Common myeloid progenitor, CD34-positive (primary cell): ENCODE data around the gene FAU.
A peak's percentile ranks its signal among the peaks of the same experiment; 100 is the strongest.

ENCODE experiments used
- CTCF ChIA-PET: fragments of 350-600 bp; sonication (Branson Sonifier 250); formaldehyde crosslinking; loops from one replicate; lab custom pipeline; 2021; ENCODE audit warnings: antibody characterized with exemption; lab: Charles Lee
- POLR2A ChIA-PET: fragments of 350-600 bp; sonication (Branson Sonifier 250); formaldehyde crosslinking; loops from one replicate; lab custom pipeline; 2021; ENCODE audit warnings: antibody characterized with exemption; lab: Charles Lee
- DNase-seq, 3 donors: peaks; one replicate each; pipeline versions ENCODE4 v3.0.0 to v3.0.0-alpha.2; 2013
- H3K27ac ChIP-seq, 2 experiments: 1 replicate in 1 of 2; 2 replicates in 1 of 2; pipeline ENCODE4 v1.7.0; 2013; ENCODE audit warnings: inconsistent platforms in 2 of 2, low read length in 2 of 2, mild to moderate bottlenecking in 2 of 2, low read depth in 1 of 2, moderate library complexity in 1 of 2; ENCODE audit not compliant: severe bottlenecking in 2 of 2, insufficient read depth in 1 of 2, poor library complexity in 1 of 2
- H3K27me3 ChIP-seq, 5 experiments: replicated peaks in 2 of 5; 1 replicate in 3 of 5; 2 replicates in 2 of 5; pipeline versions ENCODE4 v1.6.1 to v1.7.0; 2013; ENCODE audit warnings: low read length in 4 of 5, mild to moderate bottlenecking in 2 of 5, moderate library complexity in 2 of 5, inconsistent platforms in 1 of 5; ENCODE audit not compliant: insufficient read depth in 5 of 5, control insufficient read depth in 4 of 5
- H3K36me3 ChIP-seq, 4 experiments: 1 replicate in 2 of 4; 2 replicates in 2 of 4; pipeline versions ENCODE4 v1.6.1 to v1.7.0; 2013; ENCODE audit warnings: low read length in 3 of 4, control low read depth in 1 of 4, mild to moderate bottlenecking in 1 of 4; ENCODE audit not compliant: control insufficient read depth in 4 of 4, insufficient read depth in 4 of 4
- H3K4me1 ChIP-seq, 4 experiments: 1 replicate in 3 of 4; 2 replicates in 1 of 4; pipeline versions ENCODE4 v1.6.1 to v1.7.1; 2013; ENCODE audit warnings: low read length in 3 of 4, mild to moderate bottlenecking in 3 of 4, control low read depth in 1 of 4, inconsistent platforms in 1 of 4, moderate library complexity in 1 of 4; ENCODE audit not compliant: control insufficient read depth in 4 of 4, insufficient read depth in 4 of 4; ENCODE audit errors: control extremely low read depth in 1 of 4
- H3K4me3 ChIP-seq, 7 experiments: 1 replicate in 4 of 7; 2 replicates in 3 of 7; pipeline versions ENCODE4 v1.5.1 to v1.7.0; 2013; ENCODE audit warnings: mild to moderate bottlenecking in 7 of 7, low read length in 6 of 7, moderate library complexity in 6 of 7, inconsistent platforms in 2 of 7, low read depth in 2 of 7, control low read depth in 1 of 7; ENCODE audit not compliant: insufficient read depth in 4 of 7, control insufficient read depth in 1 of 7; ENCODE audit errors: extremely low read depth in 1 of 7
- H3K9me3 ChIP-seq, 5 experiments: 1 replicate in 4 of 5; 2 replicates in 1 of 5; pipeline versions ENCODE4 v1.6.1 to v1.7.1; 2013; ENCODE audit warnings: low read length in 4 of 5, mild to moderate bottlenecking in 2 of 5, inconsistent platforms in 1 of 5, low read depth in 1 of 5, moderate library complexity in 1 of 5; ENCODE audit not compliant: control insufficient read depth in 4 of 5, insufficient read depth in 2 of 5; ENCODE audit errors: control extremely low read depth in 1 of 5
- WGBS: methylation state at CpG from one replicate; pipeline ENCODE4 v1.1.5; 2013; ENCODE audit not compliant: insufficient coverage; 5-methylcytosine and 5-hydroxymethylcytosine counted together

Gene FAU

DNA sequence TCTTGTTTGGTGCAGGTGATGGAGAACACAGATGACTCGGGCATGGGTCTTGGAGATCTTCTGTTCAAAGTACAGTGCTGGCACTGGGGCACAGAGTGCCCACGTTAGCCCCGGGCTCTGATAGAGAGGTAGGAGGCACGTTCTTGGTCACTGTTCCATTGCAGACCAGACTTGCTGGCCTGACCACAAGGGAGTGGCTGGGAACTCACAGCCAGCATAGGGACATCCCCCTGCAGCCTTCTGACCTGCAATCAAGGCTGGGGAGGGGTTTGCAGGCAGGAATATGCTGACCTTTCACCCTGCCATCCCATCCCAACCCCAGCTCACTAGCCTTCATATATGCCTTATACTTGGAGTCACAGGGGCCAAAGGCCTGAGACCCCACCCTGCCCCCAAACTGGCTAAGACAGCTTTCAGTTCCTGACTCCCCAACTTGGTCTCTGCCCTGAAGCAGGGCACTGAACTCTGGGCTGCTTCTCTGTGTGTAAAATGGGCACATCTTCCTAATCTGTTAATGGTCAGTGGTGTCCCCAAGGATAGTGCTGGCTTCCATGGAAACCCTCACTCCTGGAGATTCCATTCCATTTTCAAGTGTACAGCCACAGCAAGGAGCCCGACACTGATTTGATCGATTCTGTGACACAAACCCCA, 4.8 kb upstream of the FAU start:
- no peak overlapping the region for H3K4me3 ChIP-seq
- DNase-seq, result no peak
- no peaks in the 10 kb centered on the region for H3K9me3 ChIP-seq
- 90% methylated on average over 2 of the region's 6 CpGs for WGBS
- H3K36me3 ChIP-seq, result peaks cover 8 to 73% (median 58%) of the 10 kb centered on the region in 4 experiments
- ChIA-PET CTCF (interaction anchor here (1.0 to 6.7 kb wide), 4 partner anchors 10 to 54 kb away, joined by 3 to 31 read pairs (median 3); partner anchors contain the start of genes CAPN1 and ZNHIT2), POLR2A (no interaction called here)
- peaks cover 2 to 11% (median 5%) of the 10 kb centered on the region in 4 experiments for H3K4me1 ChIP-seq
- peak overlapping the region in 1 of 2 experiments; percentile 43 for H3K27ac ChIP-seq
- H3K27me3 ChIP-seq, result no peaks in the 10 kb centered on the region

DNA sequence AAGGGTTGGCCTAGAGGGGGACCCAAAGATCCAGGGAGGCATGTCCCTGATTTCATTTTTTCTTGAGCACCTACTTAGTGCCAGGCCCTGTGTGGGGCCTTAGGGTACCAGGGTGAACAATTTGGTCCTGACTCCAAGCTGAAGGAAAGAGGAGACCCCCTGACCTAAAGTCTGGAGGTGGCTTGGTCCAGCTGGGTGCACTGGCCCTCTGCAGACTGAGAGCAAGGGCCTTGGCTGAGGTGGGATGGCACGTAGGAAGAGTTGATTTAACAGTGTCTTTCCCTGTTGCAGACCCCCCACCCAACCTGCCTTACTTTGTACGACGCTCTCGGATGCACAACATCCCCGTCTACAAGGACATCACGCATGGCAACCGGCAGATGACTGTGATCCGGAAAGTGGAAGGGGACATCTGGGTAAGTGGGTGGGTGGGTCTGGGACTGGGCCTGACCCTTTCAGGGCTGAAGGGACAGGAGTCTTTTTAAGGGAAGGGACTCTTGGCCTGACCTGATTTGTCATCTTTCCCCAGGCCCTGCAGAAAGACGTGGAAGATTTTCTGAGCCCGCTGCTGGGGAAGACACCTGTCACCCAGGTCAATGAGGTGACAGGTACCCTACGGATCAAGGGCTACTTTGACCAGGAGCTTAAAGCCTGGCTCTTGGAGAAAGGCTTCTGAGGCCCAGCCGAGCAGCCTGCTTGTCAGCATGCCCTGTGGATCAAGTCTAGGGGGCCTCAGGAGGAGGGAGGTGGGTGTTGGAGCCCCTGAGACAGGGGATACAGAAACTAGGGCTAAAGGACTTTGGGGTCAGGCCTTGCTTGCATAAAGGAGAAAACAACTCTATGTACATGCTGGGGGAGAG, 3.5 kb upstream of the FAU start:
- Histone ChIP-seq H3K4me3 (no peak overlapping the region), H3K9me3 (no peaks in the 10 kb centered on the region), H3K27me3 (no peaks in the 10 kb centered on the region), H3K36me3 (peaks cover 0 to 72% (median 49%) of the 10 kb centered on the region in 4 experiments), H3K4me1 (peaks cover 7 to 20% (median 14%) of the 10 kb centered on the region in 4 experiments), H3K27ac (no peak overlapping the region)
- ChIA-PET POLR2A (interaction anchor here (0.7 kb wide), 1 partner anchor 232 kb away, joined by 3 read pairs; no protein-coding TSS in a partner anchor), CTCF (interaction anchor here (1.1 to 6.7 kb wide), 3 partner anchors 9 to 56 kb away, joined by 3 to 31 read pairs (median 5); partner anchors contain the start of gene CAPN1)
- 100% methylated on average over 8 of the region's 12 CpGs for WGBS
- no peak for DNase-seq

DNA sequence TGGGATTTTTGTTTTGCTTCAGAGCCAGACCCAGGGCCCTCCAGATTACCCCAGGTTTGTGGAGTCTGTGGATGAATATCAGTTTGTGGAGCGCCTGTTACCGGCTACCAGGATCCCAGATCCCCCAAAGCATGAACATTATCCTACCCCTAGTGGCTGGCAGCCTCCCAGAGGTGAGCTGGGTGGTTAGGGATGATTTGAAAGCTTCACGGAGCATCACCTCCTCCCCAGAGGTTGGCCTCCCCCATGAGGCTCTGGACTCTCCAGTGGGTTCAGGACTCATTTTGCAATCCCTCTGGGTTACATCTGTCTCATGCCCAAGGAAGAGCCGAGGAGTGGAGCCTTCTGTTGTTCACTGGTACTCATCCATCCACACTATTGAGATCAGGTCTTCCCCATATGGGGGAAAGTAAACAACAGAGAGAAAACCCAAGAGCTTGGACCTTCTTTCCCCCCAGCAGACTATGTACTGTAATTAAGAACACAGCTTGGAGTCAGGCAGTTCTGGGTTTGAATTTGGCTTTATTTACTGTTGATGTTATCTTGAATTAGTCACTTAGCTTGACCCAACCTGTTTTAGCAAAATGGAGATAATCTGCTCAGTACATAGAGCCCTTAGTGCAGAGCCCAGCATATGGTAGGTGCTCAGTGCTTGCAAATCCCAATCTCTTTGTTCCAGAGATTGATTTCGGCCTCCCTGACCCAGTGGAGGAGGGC, 2.7 kb upstream of the FAU start:
- no peaks in the 10 kb centered on the region for H3K27me3 ChIP-seq
- CTCF ChIA-PET, result interaction anchor here (1.0 to 2.2 kb wide), 3 partner anchors 8 to 52 kb away, joined by 3 to 5 read pairs (median 3); partner anchors contain the start of gene SYVN1
- no peaks in the 10 kb centered on the region for H3K9me3 ChIP-seq
- WGBS, result 100% methylated on average over 2 of the region's 5 CpGs
- no peak for DNase-seq
- peak overlapping the region in 1 of 2 experiments; percentile 18 for H3K27ac ChIP-seq
- H3K4me3 ChIP-seq, result no peak overlapping the region
- peaks cover 7 to 20% (median 16%) of the 10 kb centered on the region in 4 experiments for H3K4me1 ChIP-seq
- POLR2A ChIA-PET, result interaction anchor here (0.7 kb wide), 1 partner anchor 233 kb away, joined by 3 read pairs; no protein-coding TSS in a partner anchor
- peaks cover 4 to 72% (median 50%) of the 10 kb centered on the region in 4 experiments for H3K36me3 ChIP-seq

DNA sequence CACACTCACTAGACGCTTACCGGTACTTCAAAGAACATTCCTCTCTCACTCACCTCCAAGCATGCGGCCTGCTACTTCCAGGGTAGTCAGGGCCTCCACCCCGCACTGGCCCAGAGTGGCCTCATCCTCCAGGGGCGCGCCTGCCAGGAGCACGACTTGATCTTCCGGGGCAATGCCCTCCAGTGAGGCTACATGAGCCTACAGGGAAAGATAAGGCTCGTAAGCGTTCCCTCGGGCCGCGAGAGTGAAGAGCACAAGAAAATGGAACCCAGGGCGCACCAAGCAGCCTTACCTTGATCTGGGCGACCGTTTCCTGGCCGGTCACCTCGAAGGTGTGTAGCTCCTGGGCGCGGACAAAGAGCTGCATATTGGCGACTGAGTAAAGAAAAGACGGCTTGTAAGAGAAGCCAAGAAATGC, 478 bp downstream of the FAU start:
- peak in 2 of 3 donors; percentile 39 to 56 for DNase-seq
- Histone ChIP-seq H3K9me3 (no peaks in the 10 kb centered on the region), H3K27me3 (no peaks in the 10 kb centered on the region), H3K36me3 (peaks cover 4 to 59% (median 32%) of the 10 kb centered on the region in 4 experiments), H3K27ac (peak overlapping the region; percentile 95 to 97), H3K4me3 (peak overlapping the region; percentile 89 to 99 (median 97)), H3K4me1 (peaks cover 7 to 30% (median 24%) of the 10 kb centered on the region in 4 experiments)
- 0% methylated on average over 18 of the region's 22 CpGs for WGBS
- ChIA-PET CTCF (interaction anchor here (0.9 to 4.8 kb wide), 8 partner anchors 9 to 109 kb away, joined by 3 to 35 read pairs (median 10); partner anchors contain the start of genes CAPN1, SYVN1 and TM7SF2), POLR2A (interaction anchor here (0.6 to 2.2 kb wide), 6 partner anchors 11 to 301 kb away, joined by 3 to 37 read pairs (median 5); partner anchors contain the start of genes CAPN1, NEAT1 and SYVN1)

DNA sequence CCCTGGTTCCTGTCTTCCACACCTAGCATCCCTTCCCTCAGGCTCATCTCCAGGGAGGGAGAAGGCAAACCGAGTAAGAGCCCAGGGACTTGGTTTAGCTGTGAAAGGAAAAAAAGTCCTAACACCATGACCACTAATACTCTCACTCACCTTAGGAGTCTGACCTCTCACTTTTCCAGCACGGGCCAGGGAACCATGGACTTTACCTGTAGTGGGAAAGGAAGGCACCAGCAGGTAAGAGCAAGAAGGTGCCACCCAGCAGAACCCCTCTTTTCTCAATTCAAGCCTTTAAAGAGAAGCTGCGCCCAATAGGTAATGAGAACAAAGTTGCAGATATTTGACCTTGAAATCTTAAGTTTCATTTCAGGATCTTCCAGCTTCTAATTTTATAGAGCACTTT, 1.1 kb downstream of the FAU start:
- Histone ChIP-seq H3K27ac (peak overlapping the region; percentile 95 to 97), H3K36me3 (peaks cover 4 to 60% (median 31%) of the 10 kb centered on the region in 4 experiments), H3K9me3 (no peaks in the 10 kb centered on the region), H3K27me3 (no peaks in the 10 kb centered on the region), H3K4me3 (peak overlapping the region in 6 of 7 experiments; percentile 95 to 99 (median 98)), H3K4me1 (peaks cover 7 to 37% (median 28%) of the 10 kb centered on the region in 4 experiments)
- ChIA-PET CTCF (interaction anchor here (0.9 to 4.8 kb wide), 8 partner anchors 8 to 109 kb away, joined by 3 to 35 read pairs (median 10); partner anchors contain the start of genes CAPN1 and TM7SF2), POLR2A (interaction anchor here (1.2 to 2.2 kb wide), 2 partner anchors 11 to 13 kb away, joined by 4 to 37 read pairs; partner anchors contain the start of gene SYVN1)
- 86% methylated on average over 1 of the region's 3 CpGs for WGBS
- DNase-seq, result no peak

DNA sequence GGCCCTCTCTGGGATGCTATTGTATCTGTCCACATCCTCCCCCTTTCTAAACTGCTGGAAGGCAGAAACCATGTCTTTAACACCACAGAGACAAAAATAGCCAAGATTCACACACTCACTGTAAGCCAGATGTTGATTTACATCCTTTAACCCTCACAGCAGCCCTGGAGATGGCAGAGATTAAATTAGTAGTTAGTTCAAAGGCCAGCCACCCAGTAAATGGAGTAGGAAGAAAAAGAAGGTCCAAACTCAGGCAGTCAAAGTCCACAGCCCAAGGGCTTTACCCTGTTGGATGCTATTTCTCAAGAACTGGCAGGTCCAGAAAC, 2.3 kb downstream of the FAU start:
- peaks cover 7 to 42% (median 29%) of the 10 kb centered on the region in 4 experiments for H3K4me1 ChIP-seq
- H3K27me3 ChIP-seq, result no peaks in the 10 kb centered on the region
- peak overlapping the region in 1 of 2 experiments; percentile 97 for H3K27ac ChIP-seq
- H3K36me3 ChIP-seq, result peaks cover 4 to 60% (median 25%) of the 10 kb centered on the region in 4 experiments
- DNase-seq, result no peak
- ChIA-PET CTCF (interaction anchor here (1.0 to 4.8 kb wide), 5 partner anchors 9 to 62 kb away, joined by 3 to 35 read pairs (median 12); partner anchors contain the start of genes CAPN1 and TM7SF2), POLR2A (no interaction called here)
- H3K4me3 ChIP-seq, result no peak overlapping the region
- no peaks in the 10 kb centered on the region for H3K9me3 ChIP-seq
